A172 (cell line): Measurements from ENCODE around the gene CFAP45. TPM values are rescaled to one million over a fixed set of nuclear protein-coding genes. Genes with fewer than 3 reads are reported as not detected.

Experiments
- DNase-seq: peaks from one replicate; pipeline ENCODE4 v3.0.0-alpha.2; 2015; ENCODE audit warnings: low spot score
- total RNA-seq: library from RNA; depleted of rRNA; stranded (reverse); fragments of >200 nt; shearing (Covaris generic); gene quantifications from 2 replicates; pipeline ENCODE4 v1.2.3, GENCODE V29; 2014

CFAP45 gene
- total RNA-seq, 1 experiment from 2014 or later, result 2.4 TPM

DNA sequence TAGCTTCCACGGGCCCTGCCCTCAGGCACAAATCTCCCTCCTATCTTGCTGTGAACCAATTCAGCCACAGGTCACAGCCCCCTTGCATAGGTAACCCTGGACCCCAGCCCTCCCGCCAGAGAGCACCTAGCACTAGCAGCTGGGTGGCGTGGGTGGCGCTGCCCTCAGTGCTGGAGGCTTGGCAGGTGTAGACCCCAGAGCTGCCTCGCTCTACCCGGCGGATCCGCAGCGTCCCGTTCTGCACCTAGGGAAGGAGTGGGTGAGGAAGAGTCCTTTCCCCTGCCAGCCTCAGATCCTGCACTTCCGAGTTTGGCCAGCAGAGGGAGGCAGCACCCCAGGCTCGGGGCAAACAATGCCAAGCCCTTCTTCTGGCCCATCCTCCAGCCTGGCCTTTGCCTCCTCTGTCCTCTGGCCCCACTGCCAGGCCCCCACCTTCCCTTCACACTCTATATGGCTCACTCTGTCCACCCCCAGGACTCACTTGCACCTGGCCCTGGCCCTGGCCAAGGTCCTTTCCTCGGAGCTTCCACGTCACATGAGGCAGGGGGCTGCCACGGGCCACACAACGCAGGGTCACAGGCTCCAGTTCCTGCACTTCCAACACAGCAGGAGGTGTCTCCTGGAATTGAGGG lies 36.4 kb upstream of the CFAP45 start:
- peak; percentile 80 for DNase-seq

DNA sequence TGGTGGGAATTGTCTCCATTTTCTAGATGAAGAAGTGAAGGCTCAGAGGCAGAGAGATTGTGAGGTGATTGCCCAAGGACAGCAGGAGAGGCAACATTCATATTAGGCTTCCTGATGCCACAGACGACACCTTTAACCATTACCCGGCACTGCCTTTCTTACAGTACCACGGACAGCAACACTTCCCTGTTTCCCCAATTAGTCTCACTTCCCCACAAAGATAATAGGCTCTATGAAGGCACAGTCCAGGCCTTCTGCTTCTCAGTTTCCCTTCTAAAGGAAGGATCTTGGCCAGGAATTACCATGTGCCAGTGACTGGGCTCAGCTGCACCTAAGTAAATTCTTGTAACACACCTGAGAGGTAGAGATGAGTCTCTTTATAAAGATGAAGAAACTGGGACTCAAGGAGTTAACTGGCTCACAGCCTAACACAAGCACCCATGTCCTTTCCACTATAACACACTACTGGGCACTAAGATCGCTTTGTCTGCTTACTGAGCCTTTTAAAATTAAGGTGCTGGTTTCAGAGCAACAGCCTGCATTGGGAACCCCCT lies 35.8 kb upstream of the CFAP45 start:
- DNase-seq, result peak; percentile 33

DNA sequence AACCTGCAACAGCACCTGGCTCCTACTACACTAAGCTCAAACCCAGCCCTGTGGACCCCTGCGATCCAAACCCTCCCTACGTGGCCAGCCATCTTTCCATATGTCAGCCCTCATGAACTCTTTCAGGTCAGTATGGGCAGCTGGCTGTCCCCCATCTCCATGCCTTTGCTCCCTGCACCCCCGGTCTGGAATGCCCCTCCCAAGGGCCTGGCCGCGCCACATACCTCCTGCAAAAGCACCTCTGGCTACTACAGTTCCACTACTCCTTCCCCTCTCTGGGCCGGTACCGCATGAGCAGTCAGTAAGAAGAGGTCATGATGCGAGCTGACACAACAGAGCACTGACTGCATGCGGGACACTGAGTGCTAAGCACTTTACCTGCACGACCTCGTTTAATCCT lies 35.3 kb upstream of the CFAP45 start:
- DNase-seq, result no peak

DNA sequence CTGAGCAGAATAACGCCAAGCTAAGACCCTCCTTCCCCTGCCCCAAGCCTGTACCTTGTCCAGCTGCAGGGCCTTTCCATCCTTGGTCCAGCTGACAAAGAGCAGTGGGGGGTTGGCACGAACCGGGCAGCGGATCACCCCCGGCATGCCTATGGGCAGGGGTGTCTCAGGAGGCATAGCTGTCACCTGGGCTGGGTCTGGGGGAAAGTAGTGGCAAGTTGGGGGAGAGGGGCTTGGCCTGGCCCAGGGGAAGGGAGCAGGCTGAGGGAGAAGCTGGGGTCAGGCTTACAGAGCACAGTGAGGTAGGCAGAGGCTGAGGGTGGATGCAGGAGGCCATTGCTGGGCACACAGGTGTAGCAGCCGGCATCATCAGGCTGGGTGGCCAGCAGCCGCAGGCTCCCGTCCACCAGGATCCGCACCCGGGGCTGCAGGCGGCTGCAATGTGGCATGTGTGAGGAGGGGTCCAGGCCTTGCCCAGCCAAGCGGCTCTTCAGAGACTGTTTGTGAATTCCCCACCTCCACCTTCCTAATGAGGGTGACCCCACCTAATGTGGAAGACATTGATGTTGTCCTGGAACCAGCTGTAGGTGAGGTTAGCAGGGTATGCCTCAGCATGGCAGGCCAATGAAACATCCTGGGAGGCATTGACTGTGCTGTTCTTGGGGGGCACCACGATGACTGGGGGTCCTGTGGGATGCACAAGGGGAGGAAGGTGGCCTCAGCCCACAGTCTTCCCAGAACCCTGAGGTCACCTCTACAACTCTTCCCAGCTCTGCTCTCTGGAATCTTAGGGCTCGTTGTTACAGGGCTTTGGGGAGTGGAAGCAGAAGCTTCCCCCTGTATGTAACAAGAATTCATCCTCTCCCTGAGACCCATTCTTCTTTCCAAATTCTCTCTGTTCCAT lies 34.4 kb upstream of the CFAP45 start:
- no peak for DNase-seq

DNA sequence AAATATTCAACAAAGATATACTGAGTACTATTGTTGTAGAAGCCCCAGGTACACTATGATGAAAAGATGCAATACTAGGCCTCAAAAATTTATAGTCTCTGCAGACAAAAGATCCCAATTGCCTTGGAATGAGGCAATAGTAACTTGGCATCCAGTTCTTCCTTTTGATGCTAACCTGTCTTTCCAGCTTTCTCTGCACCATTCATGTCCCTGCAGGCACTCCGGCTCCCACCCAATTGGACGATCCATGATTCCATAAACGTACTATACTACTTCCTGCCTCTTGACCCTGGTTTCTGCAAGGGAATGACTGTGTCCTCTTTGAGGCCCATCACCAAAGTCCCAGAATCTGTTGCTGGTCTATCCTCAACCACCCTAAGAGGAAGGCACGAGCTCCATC lies 33.4 kb upstream of the CFAP45 start:
- no peak for DNase-seq

DNA sequence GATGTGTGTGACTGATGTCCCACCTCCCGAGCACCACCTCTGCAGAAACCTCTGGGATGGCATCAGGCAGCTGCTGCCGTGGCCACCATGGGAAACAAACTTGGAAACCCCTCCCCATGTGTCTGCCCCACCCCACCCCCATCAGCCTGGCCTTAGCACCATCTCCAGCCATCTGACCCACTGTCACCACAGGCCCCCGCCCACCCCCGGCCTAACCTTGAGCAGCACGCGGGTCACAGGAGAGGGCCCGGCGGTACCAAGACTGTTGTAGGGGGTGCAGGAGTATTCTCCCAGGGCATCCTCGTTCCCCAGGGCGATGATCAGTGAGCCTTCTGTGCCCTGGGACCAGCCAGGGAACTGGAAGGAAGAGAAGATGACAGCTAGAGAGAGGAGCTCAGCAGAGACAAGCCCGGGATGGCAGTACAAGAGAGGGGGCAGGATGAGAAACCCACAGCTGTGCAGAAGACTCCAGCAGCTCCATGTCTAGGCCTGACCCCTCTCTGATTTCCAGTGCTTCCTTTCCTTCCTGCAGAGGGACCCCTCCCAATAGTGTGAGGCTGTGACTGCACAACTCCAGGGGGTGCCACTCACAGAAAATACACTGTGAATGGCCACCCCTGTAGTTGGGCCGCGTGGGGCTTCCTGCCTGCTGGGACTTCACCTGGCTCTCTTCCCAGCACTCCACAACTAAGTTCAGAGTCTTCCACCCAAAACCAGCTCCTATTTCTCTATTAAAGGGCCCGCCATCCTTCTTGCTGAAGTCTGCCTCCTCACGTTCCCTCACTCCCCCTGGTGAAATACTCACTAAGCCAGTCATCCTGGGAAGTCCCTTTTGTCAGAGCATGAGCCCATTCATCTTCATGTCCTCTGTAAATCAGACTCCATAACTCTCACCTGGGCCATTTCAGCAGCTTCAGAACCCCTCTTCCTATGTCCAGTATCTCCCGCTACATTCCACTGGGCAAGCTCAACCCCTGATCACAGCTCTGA lies 32.6 kb upstream of the CFAP45 start:
- peak; percentile 77 for DNase-seq

DNA sequence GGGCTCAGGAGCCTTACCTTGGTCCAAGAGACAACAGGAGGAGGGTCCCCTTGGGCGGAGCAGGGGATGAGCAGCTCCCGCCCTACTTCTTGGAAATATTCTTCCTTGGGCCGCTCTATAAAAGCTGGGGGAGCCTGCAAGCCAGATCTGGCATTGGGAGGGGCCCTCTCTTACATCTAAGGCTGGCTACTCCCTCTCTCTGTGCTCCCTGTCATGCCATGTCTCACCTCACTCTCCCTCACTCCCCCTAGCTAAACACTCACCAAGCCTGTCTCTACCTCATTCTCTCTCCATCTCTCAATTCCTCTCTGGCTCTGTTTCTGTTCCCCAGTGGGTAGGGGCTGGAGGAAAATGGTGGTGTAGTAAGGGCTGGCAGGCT lies 31.8 kb upstream of the CFAP45 start:
- DNase-seq, result no peak

DNA sequence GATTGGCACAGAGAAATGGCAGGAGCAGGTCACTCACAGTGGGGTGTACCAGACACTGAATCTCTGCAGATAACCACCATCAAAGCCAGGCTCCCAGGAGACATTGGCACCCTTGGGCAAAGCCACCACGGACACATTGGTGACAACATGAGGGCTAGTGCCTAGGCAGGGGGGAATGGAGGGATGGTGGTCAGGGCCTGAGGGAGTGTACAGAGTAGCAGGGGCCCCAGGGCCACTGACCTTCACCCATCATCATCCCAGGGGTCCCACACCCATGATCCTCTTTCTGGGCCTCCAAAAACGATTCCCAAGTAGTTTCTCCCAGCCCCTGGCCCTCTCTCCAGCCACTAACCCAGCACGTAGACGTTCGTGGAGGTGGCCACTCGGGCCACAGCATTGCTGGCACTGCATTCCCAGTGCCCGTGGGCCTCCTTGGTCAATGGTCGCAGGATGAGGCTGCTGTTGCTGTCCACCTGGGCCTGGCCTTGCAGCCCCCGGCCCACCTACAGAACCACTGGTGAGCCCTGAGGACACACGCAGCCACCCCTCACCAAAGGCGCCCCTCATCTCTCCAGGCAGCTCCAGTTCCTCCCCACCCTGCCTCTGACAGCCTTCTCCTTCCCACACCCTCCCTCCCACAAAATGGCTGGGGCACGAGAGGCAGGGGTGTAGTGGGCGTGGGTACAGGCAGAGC lies 31.3 kb upstream of the CFAP45 start:
- DNase-seq, result no peak

DNA sequence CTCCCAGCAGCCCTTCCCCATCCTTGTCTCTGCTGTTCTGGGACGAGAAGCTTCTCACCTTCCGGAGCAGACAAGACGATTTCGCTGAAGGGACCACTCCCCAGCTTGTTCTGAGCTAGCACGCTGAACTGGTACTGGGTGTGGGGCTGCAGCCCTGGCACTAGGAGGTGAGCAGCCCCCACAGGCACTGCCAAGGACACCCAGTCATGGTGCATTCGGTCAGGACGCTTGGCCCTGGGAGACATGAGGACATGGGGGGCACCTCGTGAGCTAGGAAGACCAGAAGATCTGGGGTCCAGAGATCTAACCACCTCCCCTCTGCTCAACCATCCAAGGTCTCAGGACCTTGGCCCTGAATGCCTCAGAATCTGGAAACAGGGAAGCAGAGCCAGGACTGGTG lies 30.7 kb upstream of the CFAP45 start:
- no peak for DNase-seq

DNA sequence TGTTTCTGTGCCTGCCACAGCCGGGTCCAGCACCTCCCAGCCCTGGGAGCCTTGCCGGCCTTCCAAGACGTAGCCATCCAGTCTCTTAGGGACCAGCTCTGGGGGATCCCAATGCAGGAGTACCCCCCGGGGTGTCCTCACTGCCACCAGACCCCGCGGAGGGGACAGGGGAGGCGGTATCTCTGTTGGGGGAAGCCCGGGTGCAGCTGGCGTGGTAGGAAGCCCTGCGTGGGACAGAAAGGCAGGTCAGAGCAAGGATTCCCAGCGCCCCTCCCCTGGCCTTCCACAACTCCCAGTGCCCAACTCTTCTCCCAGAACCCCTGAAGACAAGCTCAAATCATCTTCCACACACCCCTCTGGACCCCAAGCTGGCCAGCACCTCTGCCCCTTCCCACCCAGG lies 30.3 kb upstream of the CFAP45 start:
- no peak for DNase-seq

DNA sequence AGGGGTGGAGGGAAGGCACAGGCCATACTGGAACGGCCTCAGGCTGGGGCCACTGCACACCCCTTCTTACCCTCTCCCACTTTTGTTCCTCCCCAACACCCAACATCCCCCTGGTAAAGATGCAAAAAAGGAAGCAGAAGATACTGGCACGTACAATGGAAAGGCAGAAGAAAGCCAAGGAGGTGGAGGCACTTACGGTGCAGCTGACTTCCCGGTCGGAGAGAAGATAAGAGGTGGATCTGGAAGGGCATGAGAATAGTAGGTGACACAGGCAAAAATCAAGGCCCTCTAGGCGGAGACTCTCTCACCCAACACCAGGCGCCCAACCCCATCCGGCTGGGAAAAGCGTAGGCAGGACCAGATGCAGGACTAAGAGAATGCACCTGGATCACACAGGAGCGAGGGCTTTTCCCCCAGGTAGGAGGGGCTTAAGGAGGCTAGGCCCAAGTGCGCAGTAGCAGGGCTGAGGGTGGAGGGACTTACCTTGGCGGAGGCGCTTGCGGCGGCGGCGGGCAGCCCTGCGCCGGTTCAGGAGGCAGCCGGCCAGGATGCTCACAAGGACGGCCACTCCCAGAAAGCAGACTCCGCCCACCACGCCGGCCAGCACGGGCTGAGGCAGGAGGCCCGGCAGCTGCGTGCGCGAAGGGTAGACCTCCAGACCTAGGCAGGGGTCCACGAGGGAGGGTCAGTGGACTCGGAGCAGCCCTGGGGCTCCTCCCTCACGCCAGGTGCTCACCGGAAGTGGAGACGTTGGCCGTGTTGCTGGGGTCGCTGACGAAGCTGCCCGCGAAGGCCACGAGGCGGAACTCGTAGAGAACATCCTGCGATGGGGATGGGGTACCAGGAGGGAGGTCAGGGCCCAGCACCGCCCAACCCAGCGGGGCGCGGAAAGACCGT lies 29.4 kb upstream of the CFAP45 start:
- no peak for DNase-seq

DNA sequence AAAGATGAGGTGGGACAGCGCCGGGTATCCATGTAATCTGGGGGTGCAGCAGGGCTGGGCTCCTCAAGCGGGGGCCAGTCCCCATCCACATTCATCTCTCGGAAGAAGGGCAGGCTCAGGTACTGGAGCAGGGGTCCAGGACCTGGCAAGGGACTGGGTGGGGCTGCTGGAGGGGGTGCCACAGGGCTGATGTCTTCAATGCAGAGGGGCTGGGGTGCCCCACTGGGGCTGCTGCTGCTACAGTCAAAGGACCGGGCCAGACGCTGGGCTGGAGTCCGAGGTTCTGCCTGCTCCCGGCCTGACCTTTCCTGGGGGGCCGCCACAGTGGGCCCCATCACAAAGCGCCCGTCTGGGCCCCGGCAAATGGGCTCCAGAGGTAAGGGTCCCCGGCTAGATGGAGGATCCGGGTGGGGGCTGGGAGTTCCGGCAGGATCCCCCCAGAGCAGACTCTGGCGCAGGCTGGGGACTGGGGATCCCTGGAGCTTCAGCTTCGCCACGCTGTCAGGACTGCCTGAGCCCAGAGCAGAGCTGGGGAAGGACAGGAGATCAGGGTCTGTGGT lies 28.6 kb upstream of the CFAP45 start:
- no peak for DNase-seq

DNA sequence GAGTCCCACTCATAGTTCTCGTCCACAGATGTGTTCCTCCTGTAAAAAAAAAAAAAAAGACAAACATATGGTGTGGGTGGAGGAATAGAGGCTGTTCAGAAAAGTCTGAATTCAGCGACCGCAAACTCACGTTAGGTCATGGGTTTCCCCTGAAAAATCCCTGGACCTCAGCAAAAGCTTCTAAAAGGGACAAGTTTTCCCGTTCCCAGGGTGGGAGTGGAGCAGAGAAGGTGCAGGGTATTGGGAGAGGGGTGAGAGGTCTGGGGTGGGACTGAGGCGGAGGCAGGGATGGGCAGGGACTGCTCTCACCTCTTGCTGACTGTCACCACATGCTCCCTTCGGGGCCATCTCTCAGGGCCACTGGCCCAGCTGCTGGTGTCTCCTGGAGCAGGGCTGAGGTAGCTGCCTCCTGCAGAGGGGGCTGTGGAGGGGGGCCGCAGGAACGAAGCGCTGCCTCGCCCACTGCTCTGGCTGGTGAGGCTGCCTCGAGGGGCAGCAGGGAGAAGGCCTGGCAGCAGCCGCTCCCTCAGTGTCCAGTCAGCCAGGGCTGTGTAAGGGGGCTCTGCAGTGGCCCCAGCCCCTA lies 28.0 kb upstream of the CFAP45 start:
- DNase-seq, result no peak

DNA sequence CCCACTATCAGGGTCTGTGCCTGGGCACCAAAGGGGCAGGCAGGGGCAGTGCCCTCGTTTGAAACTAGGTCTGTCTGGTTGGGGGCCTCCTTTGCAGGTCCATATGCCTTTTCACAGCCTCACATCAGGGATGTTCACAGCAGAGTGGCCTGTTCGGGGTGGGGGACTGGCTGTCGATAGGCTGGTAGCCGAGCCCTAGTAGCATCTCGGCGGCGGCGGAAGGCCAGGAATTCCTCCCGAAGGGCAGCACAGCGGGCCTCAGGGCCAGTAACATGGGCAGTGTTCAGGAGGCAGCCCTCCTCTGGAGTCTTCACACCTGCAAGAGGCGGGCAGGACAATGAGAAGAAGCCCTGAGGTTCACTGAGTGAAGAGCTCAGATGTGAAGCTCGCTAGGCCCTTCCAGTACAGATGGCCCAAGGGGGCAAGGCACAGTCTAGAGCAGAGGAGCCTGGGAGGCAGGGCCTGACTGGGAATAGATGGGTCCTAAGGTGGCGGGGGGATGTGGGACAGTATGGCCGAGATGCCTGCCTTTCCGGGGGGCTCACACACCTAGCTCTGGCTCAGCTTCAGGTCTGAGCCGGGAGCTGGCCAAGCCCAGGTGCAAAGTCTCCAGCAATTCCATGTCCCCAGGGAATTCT lies 27.4 kb upstream of the CFAP45 start:
- DNase-seq, result no peak

DNA sequence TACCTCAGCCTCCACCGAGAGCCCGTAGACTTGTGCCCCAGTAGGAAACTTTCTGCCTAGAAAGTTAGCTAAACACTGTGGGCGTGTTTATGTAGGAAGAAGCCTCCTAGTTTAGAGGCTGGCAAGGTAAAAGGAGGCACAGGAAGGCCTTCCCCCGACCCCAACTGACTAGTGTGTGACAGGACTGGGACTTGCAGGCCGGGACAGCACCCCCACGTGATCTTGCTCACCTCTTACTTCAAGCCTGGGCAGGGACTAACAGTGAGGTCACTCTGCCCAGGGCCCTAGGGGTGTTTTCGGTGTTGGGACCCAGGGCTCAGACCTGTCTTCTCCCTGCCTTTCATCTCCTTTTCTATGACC lies 25.7 kb upstream of the CFAP45 start:
- DNase-seq, result no peak

DNA sequence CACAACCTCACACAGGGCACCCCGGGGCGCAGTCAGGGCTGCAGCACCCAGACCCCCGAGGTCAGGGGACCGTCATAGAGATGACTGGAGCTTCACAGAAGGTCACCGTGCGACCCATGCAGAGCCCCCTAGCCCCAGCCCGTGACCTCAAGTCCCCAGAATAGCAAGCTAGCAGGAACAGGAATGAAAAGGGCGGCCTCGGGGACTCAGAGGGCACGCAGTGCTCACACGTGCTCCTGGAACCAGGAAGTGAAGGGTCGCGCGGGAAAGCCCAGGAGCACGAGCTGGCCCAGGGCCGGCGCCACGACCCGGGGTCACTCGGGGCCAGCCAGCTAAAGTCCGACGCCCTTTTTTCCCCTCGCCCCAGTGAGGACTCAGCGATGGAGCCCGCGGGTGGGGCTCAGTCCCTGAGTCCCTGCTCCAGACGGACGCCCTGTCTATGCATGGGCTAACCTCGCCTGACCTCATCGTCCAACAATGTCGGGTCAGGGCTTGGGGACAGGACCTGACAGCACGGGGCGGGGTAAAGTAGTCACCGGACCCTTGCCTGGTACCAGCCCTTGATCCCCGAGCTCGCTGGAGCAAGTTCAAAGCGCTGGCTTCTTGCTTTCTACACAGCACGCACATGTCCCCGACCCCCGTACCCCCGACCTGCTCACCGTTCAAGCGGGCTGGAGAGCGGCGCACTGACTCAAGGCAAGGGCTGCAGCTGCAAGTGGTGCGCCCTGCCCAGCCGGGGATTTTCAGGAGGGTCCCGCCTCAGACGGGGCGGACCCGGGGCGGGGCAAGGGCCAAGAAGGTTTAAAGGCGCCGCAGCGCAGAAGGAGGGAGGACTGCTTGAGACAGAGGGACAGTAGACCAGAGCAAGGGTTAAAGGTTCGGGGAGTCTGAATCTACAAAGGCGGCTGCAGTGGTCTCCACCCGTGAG lies 25.1 kb upstream of the CFAP45 start, which contains the start of gene TAGLN2:
Gene TAGLN2, minus strand, starts transcription at position 717 of the 928 bp plus-strand sequence. CDS start 4,998 bp downstream, outside the sequence.
- peak; percentile 97 for DNase-seq

DNA sequence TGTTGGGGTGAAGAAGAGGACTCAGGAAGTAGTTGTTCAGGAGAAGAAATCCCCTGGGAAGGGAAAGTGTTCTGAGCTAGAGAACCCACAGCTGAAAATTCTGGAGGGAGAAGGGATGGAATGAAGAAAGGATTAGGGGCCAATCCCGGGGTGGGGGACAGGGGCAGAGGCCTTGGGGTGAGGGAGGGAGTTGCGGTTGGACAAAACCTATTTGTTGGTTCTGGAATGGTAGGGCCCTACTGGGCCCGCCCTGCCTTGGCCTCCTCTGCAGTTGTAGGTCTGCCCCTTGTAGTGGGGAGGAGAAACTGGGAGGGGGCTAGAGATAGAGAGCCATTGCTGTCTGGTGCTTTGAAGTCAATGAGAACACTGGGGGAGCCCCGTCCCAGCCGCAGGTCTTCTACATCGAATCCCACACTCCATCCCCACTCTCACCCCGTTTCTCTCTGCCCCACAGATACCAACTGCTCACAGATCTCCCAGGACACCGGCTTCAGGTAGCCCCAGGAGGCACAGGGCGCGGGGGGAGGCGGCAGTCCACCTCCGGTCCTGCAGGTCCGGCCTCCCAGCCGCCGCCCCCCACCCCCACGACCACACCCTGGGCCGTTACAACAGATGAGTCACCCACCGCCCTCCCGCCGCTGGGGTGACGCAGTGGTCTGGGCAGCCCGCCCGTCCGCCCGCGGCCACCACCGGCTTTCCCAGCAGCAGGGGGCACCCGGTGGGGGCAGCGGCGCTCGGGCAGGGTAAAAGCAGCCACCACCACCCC lies 24.2 kb upstream of the CFAP45 start:
- peak; percentile 94 for DNase-seq
